ENCODE results near the gene PLAC9.

DNA sequence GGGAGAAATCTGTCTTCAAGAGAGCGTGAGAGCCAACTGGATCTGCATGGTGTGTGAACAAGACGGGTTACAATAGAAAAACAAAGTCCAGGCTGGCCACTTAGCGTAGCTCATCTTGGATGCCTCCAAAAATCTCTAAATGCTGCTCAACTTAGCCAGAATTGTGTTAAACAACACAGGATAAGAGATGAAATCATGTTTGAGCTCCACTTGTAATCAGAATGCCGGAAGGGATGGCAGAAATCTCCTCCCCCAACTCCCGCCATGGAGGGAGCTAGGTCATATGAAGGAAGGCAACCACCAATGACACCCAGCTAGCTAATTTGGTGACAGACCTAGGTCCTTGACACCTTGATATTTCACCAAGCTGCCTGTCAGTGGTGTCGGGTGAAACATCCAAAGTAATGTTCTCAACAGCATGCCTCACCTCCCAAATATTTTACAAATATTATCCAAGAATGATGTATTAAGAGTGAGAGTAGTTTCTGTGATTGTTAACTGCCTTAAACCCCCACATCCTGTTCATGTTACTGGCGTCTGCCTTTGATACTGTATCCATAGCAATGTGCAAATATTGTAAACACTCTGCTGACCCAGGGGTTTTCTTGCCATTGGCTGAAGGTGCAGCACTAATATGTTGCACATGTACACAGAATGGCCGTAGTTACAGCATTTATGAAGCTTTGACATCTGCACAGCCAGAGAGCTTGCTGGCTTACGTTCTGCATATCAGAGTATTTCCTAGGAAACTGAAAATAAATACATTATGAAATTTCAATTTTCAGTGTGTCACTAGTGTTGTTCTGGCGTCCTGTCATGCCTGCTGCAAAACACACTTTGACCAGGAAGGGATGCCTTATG, 28.2 kb upstream of the PLAC9 start:
- TF ChIP-seq, protein P1, sequence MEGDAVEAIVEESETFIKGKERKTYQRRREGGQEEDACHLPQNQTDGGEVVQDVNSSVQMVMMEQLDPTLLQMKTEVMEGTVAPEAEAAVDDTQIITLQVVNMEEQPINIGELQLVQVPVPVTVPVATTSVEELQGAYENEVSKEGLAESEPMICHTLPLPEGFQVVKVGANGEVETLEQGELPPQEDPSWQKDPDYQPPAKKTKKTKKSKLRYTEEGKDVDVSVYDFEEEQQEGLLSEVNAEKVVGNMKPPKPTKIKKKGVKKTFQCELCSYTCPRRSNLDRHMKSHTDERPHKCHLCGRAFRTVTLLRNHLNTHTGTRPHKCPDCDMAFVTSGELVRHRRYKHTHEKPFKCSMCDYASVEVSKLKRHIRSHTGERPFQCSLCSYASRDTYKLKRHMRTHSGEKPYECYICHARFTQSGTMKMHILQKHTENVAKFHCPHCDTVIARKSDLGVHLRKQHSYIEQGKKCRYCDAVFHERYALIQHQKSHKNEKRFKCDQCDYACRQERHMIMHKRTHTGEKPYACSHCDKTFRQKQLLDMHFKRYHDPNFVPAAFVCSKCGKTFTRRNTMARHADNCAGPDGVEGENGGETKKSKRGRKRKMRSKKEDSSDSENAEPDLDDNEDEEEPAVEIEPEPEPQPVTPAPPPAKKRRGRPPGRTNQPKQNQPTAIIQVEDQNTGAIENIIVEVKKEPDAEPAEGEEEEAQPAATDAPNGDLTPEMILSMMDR (IDR thresholded peaks at IDR 0.05) = no peak
- no peak for TF ChIP-seq POLR2A (IDR thresholded peaks at IDR 0.05)

Measured in lower leg skin (tissue), 3 donors.